CD14-positive monocyte (primary cell): ENCODE measurements around the gene LSMEM2. TPM values are rescaled to one million over a fixed set of nuclear protein-coding genes. Genes with fewer than 3 reads are reported as not detected.

Experiments
- DNase-seq, 3 donors: peaks; one replicate each; pipeline ENCODE4 v3.0.0-alpha.2; 2011 to 2022
- H2AFZ ChIP-seq: 2 replicates; pipeline ENCODE4 v1.6.0; 2012; ENCODE audit warnings: mild to moderate bottlenecking, low read depth, low read length, inconsistent platforms; ENCODE audit not compliant: insufficient read depth, poor library complexity, severe bottlenecking
- H3K27ac ChIP-seq, 2 donors: 1 replicate in 1 of 2; 2 replicates in 1 of 2; pipeline ENCODE4 v1.5.1; 2012 to 2013; ENCODE audit warnings: low read length in 2 of 2, control low read depth in 1 of 2, inconsistent platforms in 1 of 2, low read depth in 1 of 2, mild to moderate bottlenecking in 1 of 2
- H3K27me3 ChIP-seq, 2 donors: one replicate each; pipeline versions ENCODE4 v1.6.0 to v1.6.1; 2011 to 2013; ENCODE audit warnings: low read length in 2 of 2; ENCODE audit not compliant: control insufficient read depth in 2 of 2, insufficient read depth in 2 of 2
- H3K36me3 ChIP-seq, 2 donors: replicated peaks in 1 of 2; 1 replicate in 1 of 2; 2 replicates in 1 of 2; pipeline versions ENCODE4 v1.5.1 to v1.6.1; 2012 to 2013; ENCODE audit warnings: low read length in 2 of 2, control low read depth in 1 of 2, inconsistent platforms in 1 of 2, mild to moderate bottlenecking in 1 of 2; ENCODE audit not compliant: insufficient read depth in 2 of 2, control insufficient read depth in 1 of 2
- H3K4me1 ChIP-seq, 2 donors: 1 replicate in 1 of 2; 2 replicates in 1 of 2; pipeline versions ENCODE4 v1.5.1 to v1.6.1; 2012 to 2013; ENCODE audit warnings: low read length in 2 of 2, control low read depth in 1 of 2, inconsistent platforms in 1 of 2, mild to moderate bottlenecking in 1 of 2, moderate library complexity in 1 of 2; ENCODE audit not compliant: insufficient read depth in 2 of 2, control insufficient read depth in 1 of 2
- H3K4me2 ChIP-seq: replicated peaks from 2 replicates; pipeline ENCODE3; 2012; ENCODE audit warnings: low read length, moderate library complexity, mild to moderate bottlenecking; ENCODE audit not compliant: poor library complexity, severe bottlenecking; ENCODE audit errors: extremely low read depth
- H3K4me3 ChIP-seq, 3 experiments: fragments of 200-600 bp in 1 of 3; sonication (generic) in 1 of 3; replicated peaks in 1 of 3; 1 replicate in 2 of 3; 2 replicates in 1 of 3; pipeline ENCODE4 v1.5.1; 2011 to 2013; ENCODE audit warnings: low read length in 3 of 3, mild to moderate bottlenecking in 3 of 3, control low read depth in 2 of 3, low read depth in 2 of 3, inconsistent platforms in 1 of 3, moderate library complexity in 1 of 3
- H3K79me2 ChIP-seq: 2 replicates; pipeline ENCODE4 v1.6.0; 2012; ENCODE audit warnings: mild to moderate bottlenecking, control low read depth, inconsistent platforms, low read length, moderate library complexity; ENCODE audit not compliant: insufficient read depth
- H3K9ac ChIP-seq: 2 replicates; pipeline ENCODE4 v1.6.0; 2017; ENCODE audit warnings: low read length, mild to moderate bottlenecking; ENCODE audit not compliant: insufficient read depth, poor library complexity, severe bottlenecking
- H3K9me3 ChIP-seq, 2 donors: replicated peaks in 1 of 2; 1 replicate in 1 of 2; 2 replicates in 1 of 2; pipeline versions ENCODE4 v1.5.1 to v1.6.1; 2012 to 2013; ENCODE audit warnings: low read length in 2 of 2, control low read depth in 1 of 2; ENCODE audit not compliant: control insufficient read depth in 1 of 2, insufficient read depth in 1 of 2
- H4K20me1 ChIP-seq: 2 replicates; pipeline ENCODE4 v1.6.0; 2012; ENCODE audit warnings: mild to moderate bottlenecking, low read length, control low read depth, moderate library complexity; ENCODE audit not compliant: insufficient read depth
- H3K27ac Mint-ChIP-seq, 7 donors: one replicate each; pipeline ENCODE4 v1.8.0; 2020; ENCODE audit warnings: mild to moderate bottlenecking in 7 of 7, mixed read lengths in 7 of 7, moderate library complexity in 6 of 7, inconsistent platforms in 2 of 7
- H3K27me3 Mint-ChIP-seq, 3 donors: one replicate each; pipeline ENCODE4 v1.8.0; 2021 to 2022; ENCODE audit warnings: low read depth in 3 of 3, mild to moderate bottlenecking in 3 of 3, mixed read lengths in 3 of 3, moderate library complexity in 3 of 3, inconsistent platforms in 1 of 3
- H3K36me3 Mint-ChIP-seq, 2 donors: one replicate each; pipeline ENCODE4 v1.8.0; 2020; ENCODE audit warnings: mixed read lengths in 2 of 2, inconsistent platforms in 1 of 2, mild to moderate bottlenecking in 1 of 2
- H3K4me1 Mint-ChIP-seq: one replicate; pipeline ENCODE4 v1.8.0; 2020; ENCODE audit warnings: mild to moderate bottlenecking, mixed read lengths
- H3K4me3 Mint-ChIP-seq, 2 donors: one replicate each; pipeline ENCODE4 v1.8.0; 2020; ENCODE audit warnings: mild to moderate bottlenecking in 2 of 2, mixed read lengths in 2 of 2, moderate library complexity in 1 of 2
- H3K9me3 Mint-ChIP-seq, 7 donors: one replicate each; pipeline ENCODE4 v1.8.0; 2020 to 2022; ENCODE audit warnings: mixed read lengths in 7 of 7, mild to moderate bottlenecking in 6 of 7, moderate library complexity in 6 of 7, inconsistent platforms in 2 of 7
- WGBS: methylation state at CpG from one replicate; pipeline ENCODE4 v1.1.5; 2013; ENCODE audit warnings: missing lambda C conversion rate; ENCODE audit not compliant: insufficient coverage; 5-methylcytosine and 5-hydroxymethylcytosine counted together
- intact Hi-C, 2 donors: fragments of 100-400 bp; cut with micrococcal nuclease; formaldehyde crosslinking; loops; one replicate each; pipeline versions ENCODE4 v1.15.0 to v1.15.1; 2023
- polyA plus RNA-seq, 3 donors: library from polyadenylated mRNA; depleted of rRNA in 1 of 3; unstranded in 2 of 3; stranded (reverse) in 1 of 3; fragments of 300-500 nt in 2 of 3; fragments of >200 nt in 1 of 3; fragmentation: Illumina TruSeq in 2 of 3; gene quantifications; 1 replicate in 2 of 3; 2 replicates in 1 of 3; pipeline ENCODE4 v1.2.3, GENCODE V29; 2012 to 2021
- TF ChIP-seq, protein P1 (sequence below): fragments of 200-600 bp; IDR thresholded peaks from one replicate; pipeline ENCODE4 v1.8.0; 2022; ENCODE audit warnings: antibody characterized with exemption, mild to moderate bottlenecking

Gene LSMEM2
- polyA plus RNA-seq, 3 donors, result not detected

DNA sequence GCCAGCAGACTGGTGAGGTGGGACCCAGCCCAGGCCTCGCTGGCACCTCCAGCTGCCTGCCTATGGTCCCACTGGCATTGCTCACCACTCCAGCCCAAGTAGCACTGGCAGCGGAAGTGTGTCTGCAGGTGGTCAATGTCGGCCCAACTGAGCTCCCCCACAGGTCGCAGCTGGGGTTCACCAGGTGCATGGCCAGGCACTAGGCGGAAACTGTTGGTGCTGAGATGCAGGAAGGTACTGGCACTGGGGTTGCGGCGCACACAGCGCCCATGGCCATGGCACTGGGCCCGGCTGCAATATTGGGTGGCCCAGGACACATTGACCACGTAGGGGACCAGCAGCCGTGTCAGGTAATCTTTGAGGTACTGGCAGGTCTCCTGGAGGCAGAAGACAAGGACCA lies 39.3 kb downstream of the LSMEM2 start:
- peak overlapping the region; percentile 87 for H3K4me2 ChIP-seq
- intact Hi-C loops, result no loop called here
- WGBS, result 91% methylated on average over 11 of the region's 11 CpGs
- H3K9ac ChIP-seq, result no peak overlapping the region
- DNase-seq, result no peak
- peak overlapping the region in 6 of 7 donors; percentile 15 to 92 (median 76) for H3K27ac Mint-ChIP-seq
- peaks cover 22 to 35% of the 10 kb centered on the region in 2 donors for H3K36me3 Mint-ChIP-seq
- peaks cover 21% of the 10 kb centered on the region for H3K79me2 ChIP-seq
- H3K27ac ChIP-seq, result peak overlapping the region; percentile 18 to 81
- peaks cover 0 to 8% (median 2%) of the 10 kb centered on the region in 3 donors for H3K27me3 Mint-ChIP-seq
- H3K4me3 Mint-ChIP-seq, result peak overlapping the region; percentile 66 to 85
- H3K27me3 ChIP-seq, result no peaks in the 10 kb centered on the region
- TF ChIP-seq, protein P1, sequence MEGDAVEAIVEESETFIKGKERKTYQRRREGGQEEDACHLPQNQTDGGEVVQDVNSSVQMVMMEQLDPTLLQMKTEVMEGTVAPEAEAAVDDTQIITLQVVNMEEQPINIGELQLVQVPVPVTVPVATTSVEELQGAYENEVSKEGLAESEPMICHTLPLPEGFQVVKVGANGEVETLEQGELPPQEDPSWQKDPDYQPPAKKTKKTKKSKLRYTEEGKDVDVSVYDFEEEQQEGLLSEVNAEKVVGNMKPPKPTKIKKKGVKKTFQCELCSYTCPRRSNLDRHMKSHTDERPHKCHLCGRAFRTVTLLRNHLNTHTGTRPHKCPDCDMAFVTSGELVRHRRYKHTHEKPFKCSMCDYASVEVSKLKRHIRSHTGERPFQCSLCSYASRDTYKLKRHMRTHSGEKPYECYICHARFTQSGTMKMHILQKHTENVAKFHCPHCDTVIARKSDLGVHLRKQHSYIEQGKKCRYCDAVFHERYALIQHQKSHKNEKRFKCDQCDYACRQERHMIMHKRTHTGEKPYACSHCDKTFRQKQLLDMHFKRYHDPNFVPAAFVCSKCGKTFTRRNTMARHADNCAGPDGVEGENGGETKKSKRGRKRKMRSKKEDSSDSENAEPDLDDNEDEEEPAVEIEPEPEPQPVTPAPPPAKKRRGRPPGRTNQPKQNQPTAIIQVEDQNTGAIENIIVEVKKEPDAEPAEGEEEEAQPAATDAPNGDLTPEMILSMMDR, result no peak
- H3K9me3 ChIP-seq, result no peaks in the 10 kb centered on the region
- H3K9me3 Mint-ChIP-seq, result no peaks in the 10 kb centered on the region
- H3K36me3 ChIP-seq, result peaks cover 0 to 29% of the 10 kb centered on the region in 2 donors
- H4K20me1 ChIP-seq, result no peaks in the 10 kb centered on the region
- H2AFZ ChIP-seq, result no peak overlapping the region
- peak overlapping the region in 1 of 3 experiments; percentile 90 for H3K4me3 ChIP-seq
- H3K4me1 ChIP-seq, result peaks cover 52 to 62% of the 10 kb centered on the region in 2 donors
- H3K4me1 Mint-ChIP-seq, result peaks cover 60% of the 10 kb centered on the region

DNA sequence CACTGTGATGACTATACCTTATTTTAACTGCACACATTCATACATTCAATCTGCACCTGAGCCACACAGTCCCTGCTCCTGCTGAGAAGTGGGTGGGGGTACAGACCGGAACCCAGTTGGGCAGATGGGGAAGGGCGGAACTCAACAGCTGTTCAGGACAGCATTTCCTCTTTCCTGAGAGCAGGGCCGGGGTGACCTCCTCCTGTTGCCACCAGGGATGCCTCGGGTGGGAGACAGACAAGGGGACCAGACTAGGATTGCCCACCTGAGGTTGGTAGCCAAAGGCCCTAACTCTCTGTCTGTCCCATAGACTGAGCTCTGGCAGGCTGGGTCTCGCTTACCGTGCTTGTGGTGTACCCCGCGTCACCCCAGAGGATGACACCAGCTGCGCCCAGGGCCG lies 39.7 kb downstream of the LSMEM2 start:
- H3K79me2 ChIP-seq, result peaks cover 21% of the 10 kb centered on the region
- WGBS, result 23% methylated on average over 8 of the region's 10 CpGs

More for the DNA sequence above, 39.7 kb downstream of the LSMEM2 start:
- intact Hi-C loops, result no loop called here
- Histone ChIP-seq H3K4me2 (peak overlapping the region; percentile 87), H3K9me3 (no peaks in the 10 kb centered on the region), H3K27me3 (no peaks in the 10 kb centered on the region), H3K9ac (peak overlapping the region; percentile 54), H3K4me3 (peak overlapping the region in 1 of 3 experiments; percentile 90), H3K4me1 (peaks cover 57 to 66% of the 10 kb centered on the region in 2 donors), H3K36me3 (peaks cover 0 to 29% of the 10 kb centered on the region in 2 donors), H2AFZ (peak overlapping the region; percentile 80), H3K27ac (peak overlapping the region; percentile 18 to 81), H4K20me1 (no peaks in the 10 kb centered on the region)
- peak overlapping the region; percentile 79 to 92 (median 89) for H3K27ac Mint-ChIP-seq
- peak overlapping the region; percentile 66 to 85 for H3K4me3 Mint-ChIP-seq
- H3K27me3 Mint-ChIP-seq, result peaks cover 0 to 8% (median 2%) of the 10 kb centered on the region in 3 donors
- DNase-seq, result peak; percentile 39 to 58 (median 50)
- H3K4me1 Mint-ChIP-seq, result peaks cover 63% of the 10 kb centered on the region
- H3K9me3 Mint-ChIP-seq, result no peaks in the 10 kb centered on the region
- peaks cover 22 to 35% of the 10 kb centered on the region in 2 donors for H3K36me3 Mint-ChIP-seq
- TF ChIP-seq, protein P1, result no peak
